GM18868 (cell line): ENCODE data around the gene SNED1.
"Not testable (repeated sequence)": the region's sequence is repeated elsewhere in the genome, so short reads cannot be mapped to it uniquely, and the experiment has no call there.

Source experiments
- ATAC-seq: cut with Tn5 transposase; IDR thresholded peaks from one replicate; pipeline ENCODE4 v1.9.1; 2021; ENCODE audit warnings: mild to moderate bottlenecking, moderate library complexity; ENCODE audit not compliant: unreplicated experiment

The SNED1 gene

GRCh38 chr2:241081643-241082340, 83.4 kb downstream of the SNED1 start:
- no peak for ATAC-seq

- ATAC-seq: no peak
Observed at GRCh38 chr2:241082341-241083090, 84.1 kb downstream of the SNED1 start.

- no peak for ATAC-seq
Observed at GRCh38 chr2:241083091-241083415, 84.6 kb downstream of the SNED1 start.

GRCh38 chr2:241084856-241085444, 86.5 kb downstream of the SNED1 start:
- no peak for ATAC-seq

GRCh38 chr2:241087420-241088268, 89.2 kb downstream of the SNED1 start:
- ATAC-seq: no peak

GRCh38 chr2:241088376-241088775, 90.0 kb downstream of the SNED1 start:
- ATAC-seq: no peak

- no peak for ATAC-seq
Observed at GRCh38 chr2:241088791-241089732, 90.6 kb downstream of the SNED1 start.

GRCh38 chr2:241091201-241091600, 92.8 kb downstream of the SNED1 start:
- ATAC-seq: no peak

GRCh38 chr2:241091734-241092445, 93.5 kb downstream of the SNED1 start:
- no peak for ATAC-seq

GRCh38 chr2:241092677-241093076, 94.3 kb downstream of the SNED1 start:
- no peak for ATAC-seq

GRCh38 chr2:241093133-241093781, 94.8 kb downstream of the SNED1 start:
- ATAC-seq: not testable (repeated sequence)

GRCh38 chr2:241094172-241094571, 95.8 kb downstream of the SNED1 start:
- no peak for ATAC-seq

GRCh38 chr2:241094924-241095420, 96.6 kb downstream of the SNED1 start:
- ATAC-seq: no peak

- ATAC-seq: no peak
Observed at GRCh38 chr2:241095594-241096290, 97.3 kb downstream of the SNED1 start.

- ATAC-seq: peak; percentile 50
Observed at GRCh38 chr2:241096979-241097378, 98.6 kb downstream of the SNED1 start.

GRCh38 chr2:241099246-241099645, 100.8 kb downstream of the SNED1 start:
- no peak for ATAC-seq

GRCh38 chr2:241102239-241102803, 103.9 kb downstream of the SNED1 start, which contains the start of gene MTERF4:
TSS of gene MTERF4 (minus strand) at chr2:241102287. CDS start at chr2:241102273, 14 bp downstream.
- peak; percentile 90 for ATAC-seq

GRCh38 chr2:241103176-241103595, 104.8 kb downstream of the SNED1 start:
- ATAC-seq: no peak
